Left colon (tissue), 2 donors: ENCODE data around the gene GMPPA. TPM values are rescaled to one million over a fixed set of nuclear protein-coding genes. Genes with fewer than 3 reads are reported as not detected.

Experiments used
- microRNA-seq, 2 donors: library from miRNA; unstranded; fragments of <30 nt; microRNA quantifications; one replicate each; pipeline versions ENCODE4 v1.1.0 to v1.2.0, GENCODE V29; 2020
- total RNA-seq, 2 donors: library from RNA; stranded (reverse); fragmentation: NEBNext Ultra II Directional; extraction: Animal tissue kit (Norgen Biotek cat#: 25700); gene quantifications; one replicate each; pipeline ENCODE4 v1.2.1, GENCODE V29; 2021
- donor health status: DM: no; HTN: no; CAD: no.
- donor health status: DM: yes; HTN: yes; CAD: no.

The GMPPA gene
- total RNA-seq, 2 donors from 2014 or later, result 44.8 to 56.1 TPM

Small RNA genes lying within 50 kb of the gene (microRNA-seq; reads per million reads assigned to microRNA genes)
- 0 reads per million in 2 donors for gene MIR3132

Other genes starting within 250 kb of the GMPPA start
- not detected for gene TUBA4B, start 245.6 kb upstream of the GMPPA start, total RNA-seq
- gene TUBA4A, start 245.0 kb upstream of the GMPPA start, total RNA-seq, result 10 to 100 TPM; 60.2 to 83.1 TPM
- gene DNAJB2, start 219.5 kb upstream of the GMPPA start, total RNA-seq, result 10 to 100 TPM; 64.2 to 67.6 TPM
- gene PTPRN, start 189.5 kb upstream of the GMPPA start, total RNA-seq, result 1 to 10 TPM; 1.9 to 2.3 TPM
- not detected for gene RESP18, start 166.1 kb upstream of the GMPPA start, total RNA-seq
- gene DNPEP, start 111.0 kb upstream of the GMPPA start, total RNA-seq, result 100 to 1,000 TPM in 1 of 2 donors, 10 to 100 TPM in 1; 94.2 to 130 TPM
- gene DES, start 80.5 kb upstream of the GMPPA start, total RNA-seq, result 100 to 1,000 TPM in 1 of 2 donors, 10 to 100 TPM in 1; 18.5 to 706 TPM
- gene SPEG, start 64.0 kb upstream of the GMPPA start, total RNA-seq, result 10 to 100 TPM in 1 of 2 donors, 1 to 10 TPM in 1; 2.9 to 29.4 TPM
- gene ASIC4, start 15.6 kb downstream of the GMPPA start, total RNA-seq, result not detected
- 10 to 100 TPM; 27.8 to 37.2 TPM for gene CHPF, start 44.9 kb downstream of the GMPPA start, total RNA-seq
- 1 to 10 TPM; 1.4 to 1.6 TPM for gene TMEM198, start 45.1 kb downstream of the GMPPA start, total RNA-seq
- 10 to 100 TPM; 11.0 to 11.9 TPM for gene OBSL1, start 72.6 kb downstream of the GMPPA start, total RNA-seq
- not detected for gene INHA, start 73.4 kb downstream of the GMPPA start, total RNA-seq
- gene STK11IP, start 99.0 kb downstream of the GMPPA start, total RNA-seq, result 10 to 100 TPM; 27.9 to 35.5 TPM
- gene SLC4A3, start 128.7 kb downstream of the GMPPA start, total RNA-seq, result 1 to 10 TPM in 1 of 2 donors, under 1 TPM in 1; 0.24 to 1.2 TPM